Panc1 (cell line): ENCODE results near the gene NANOGP8. TPM values are rescaled to one million over a fixed set of nuclear protein-coding genes. Genes with fewer than 3 reads are reported as not detected.

ENCODE experiments used
- ATAC-seq: fragments of 200-7000 bp; cut with Tn5 transposase; 2 replicates; pipeline ENCODE4 v1.9.1; 2020; ENCODE audit warnings: mild to moderate bottlenecking, moderate library complexity
- BruUV-seq: library from RNA; stranded (reverse); fragments of 400-500 nt; replicated peaks from 2 replicates; lab custom pipeline; 2021; lab: Mats Ljungman, UMichigan
- CTCF ChIA-PET: fragments of 300-600 bp; sonication (Branson Sonifier 250); formaldehyde crosslinking; loops from one replicate; lab custom pipeline; 2022; ENCODE audit warnings: antibody characterized with exemption; lab: Charles Lee
- POLR2A ChIA-PET: fragments of 300-600 bp; sonication (Branson Sonifier 250); formaldehyde crosslinking; loops from one replicate; lab custom pipeline; 2022; ENCODE audit warnings: antibody characterized with exemption; lab: Charles Lee
- DNase-seq: peaks from one replicate; pipeline ENCODE4 v3.0.0-alpha.2; 2010; ENCODE audit warnings: low read depth, low spot score
- H3K27ac ChIP-seq: 2 replicates; pipeline ENCODE4 v1.5.1; 2011; ENCODE audit warnings: mild to moderate bottlenecking, low read length, inconsistent platforms
- H3K27me3 ChIP-seq: fragments of 200-500 bp; sonication (Bioruptor generic); 2 replicates; pipeline ENCODE4 v1.6.0; 2014; ENCODE audit warnings: low read length, inconsistent platforms; ENCODE audit not compliant: control insufficient read depth, insufficient read depth
- H3K36me3 ChIP-seq: fragments of 200-500 bp; sonication (Bioruptor generic); 2 replicates; pipeline ENCODE4 v1.5.1; 2014; ENCODE audit warnings: inconsistent platforms, mild to moderate bottlenecking, low read length, moderate library complexity; ENCODE audit not compliant: control insufficient read depth, insufficient read depth
- H3K4me1 ChIP-seq: 2 replicates; pipeline ENCODE4 v1.5.1; 2011; ENCODE audit warnings: inconsistent platforms, mild to moderate bottlenecking, low read length, moderate library complexity; ENCODE audit not compliant: control insufficient read depth, insufficient read depth
- H3K4me3 ChIP-seq, 2 experiments: 2 replicates each; pipeline ENCODE4 v1.5.1; 2011 to 2012; ENCODE audit warnings: low read depth in 2 of 2, low read length in 2 of 2, mild to moderate bottlenecking in 2 of 2, inconsistent platforms in 1 of 2, moderate library complexity in 1 of 2
- H3K9me3 ChIP-seq: fragments of 200-500 bp; sonication (Bioruptor generic); 2 replicates; pipeline ENCODE4 v1.5.1; 2014; ENCODE audit warnings: low read depth, mild to moderate bottlenecking, inconsistent platforms, low read length, moderate library complexity; ENCODE audit not compliant: control insufficient read depth, insufficient read depth
- POLR2AphosphoS5 ChIP-seq: IDR thresholded peaks from 2 replicates; pipeline ENCODE4 v1.6.1; 2012; ENCODE audit warnings: mild to moderate bottlenecking, low read depth, low read length, moderate library complexity
- REST ChIP-seq, 2 experiments: IDR thresholded peaks; 2 replicates each; pipeline ENCODE4 v1.6.1; 2011 to 2012; ENCODE audit warnings: low read depth in 2 of 2, control low read depth in 1 of 2, low read length in 1 of 2, mild to moderate bottlenecking in 1 of 2, moderate library complexity in 1 of 2; ENCODE audit not compliant: insufficient read depth in 1 of 2
- SIN3A ChIP-seq: IDR thresholded peaks from 2 replicates; pipeline ENCODE4 v1.6.1; 2012; ENCODE audit warnings: low read depth, mild to moderate bottlenecking, low read length, moderate library complexity, borderline replicate concordance; ENCODE audit not compliant: insufficient read depth
- TCF7L2 ChIP-seq: IDR thresholded peaks from 2 replicates; pipeline ENCODE4 v1.6.1; 2011; ENCODE audit warnings: mild to moderate bottlenecking, low read depth, low read length, inconsistent platforms
- in situ Hi-C: cut with HindIII; loops from 2 replicates; pipeline ENCODE4 v1.10.0; 2016; ENCODE audit warnings: low sequenced_read_pairs, low pct_unique_long_range_greater_than_20kb
- intact Hi-C: fragments of 100-400 bp; cut with micrococcal nuclease; formaldehyde crosslinking; loops from one replicate; pipeline ENCODE4 v1.10.0; 2022; ENCODE audit not compliant: unreplicated experiment
- total RNA-seq: library from RNA; stranded (reverse); gene quantifications from one replicate; pipeline ENCODE4 v1.2.1, GENCODE V29; 2021; ENCODE audit not compliant: unreplicated experiment
- TF ChIP-seq, protein P1 (sequence below): fragments of 450-650 bp; IDR thresholded peaks from 2 replicates; pipeline ENCODE4 v1.5.1; 2017; ENCODE audit warnings: mild to moderate bottlenecking

Gene NANOGP8
- total RNA-seq, 1 experiment from 2014 or later, result not detected

- intact Hi-C loops, result no loop called here
- H3K36me3 ChIP-seq, result no peaks in the 10 kb centered on the region
- CTCF ChIA-PET, result no interaction called here
- DNase-seq, result no peak
- no peak overlapping the region for H3K27ac ChIP-seq
- H3K27me3 ChIP-seq, result no peaks in the 10 kb centered on the region
- TF ChIP-seq POLR2AphosphoS5 (no peak), REST (IDR thresholded peaks at IDR 0.05; ENCODE audit: insufficient read depth in 1 of 2, low read depth in 2 of 2, low read length in 1 of 2) (no peak)
- TF ChIP-seq, protein P1, sequence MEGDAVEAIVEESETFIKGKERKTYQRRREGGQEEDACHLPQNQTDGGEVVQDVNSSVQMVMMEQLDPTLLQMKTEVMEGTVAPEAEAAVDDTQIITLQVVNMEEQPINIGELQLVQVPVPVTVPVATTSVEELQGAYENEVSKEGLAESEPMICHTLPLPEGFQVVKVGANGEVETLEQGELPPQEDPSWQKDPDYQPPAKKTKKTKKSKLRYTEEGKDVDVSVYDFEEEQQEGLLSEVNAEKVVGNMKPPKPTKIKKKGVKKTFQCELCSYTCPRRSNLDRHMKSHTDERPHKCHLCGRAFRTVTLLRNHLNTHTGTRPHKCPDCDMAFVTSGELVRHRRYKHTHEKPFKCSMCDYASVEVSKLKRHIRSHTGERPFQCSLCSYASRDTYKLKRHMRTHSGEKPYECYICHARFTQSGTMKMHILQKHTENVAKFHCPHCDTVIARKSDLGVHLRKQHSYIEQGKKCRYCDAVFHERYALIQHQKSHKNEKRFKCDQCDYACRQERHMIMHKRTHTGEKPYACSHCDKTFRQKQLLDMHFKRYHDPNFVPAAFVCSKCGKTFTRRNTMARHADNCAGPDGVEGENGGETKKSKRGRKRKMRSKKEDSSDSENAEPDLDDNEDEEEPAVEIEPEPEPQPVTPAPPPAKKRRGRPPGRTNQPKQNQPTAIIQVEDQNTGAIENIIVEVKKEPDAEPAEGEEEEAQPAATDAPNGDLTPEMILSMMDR, result no peak
- H3K9me3 ChIP-seq, result no peaks in the 10 kb centered on the region
- POLR2A ChIA-PET, result no interaction called here
- BruUV-seq, result no TSS peak
- no peak overlapping the region for H3K4me3 ChIP-seq
- in situ Hi-C loops, result no loop called here
- no peaks in the 10 kb centered on the region for H3K4me1 ChIP-seq
- no peak for ATAC-seq
These were observed 7.8 kb upstream of the NANOGP8 start for GRCh38 chr15:35092846-35093245.

GRCh38 chr15:35092311-35092710 lies 7.2 kb upstream of the NANOGP8 start:
- ChIA-PET CTCF (no interaction called here), POLR2A (no interaction called here)
- H3K36me3 ChIP-seq, result no peaks in the 10 kb centered on the region
- H3K9me3 ChIP-seq, result no peaks in the 10 kb centered on the region
- ATAC-seq (no peak), DNase-seq (no peak)
- in situ Hi-C loops, result no loop called here
- no peaks in the 10 kb centered on the region for H3K4me1 ChIP-seq
- no peak overlapping the region for H3K4me3 ChIP-seq
- H3K27ac ChIP-seq, result no peak overlapping the region
- TF ChIP-seq POLR2AphosphoS5 (no peak), SIN3A (no peak), REST (IDR thresholded peaks at IDR 0.05; ENCODE audit: insufficient read depth in 1 of 2, low read depth in 2 of 2, low read length in 1 of 2) (no peak), TCF7L2 (no peak)
- TF ChIP-seq, protein P1, result no peak
- H3K27me3 ChIP-seq, result no peaks in the 10 kb centered on the region
- intact Hi-C loops, result no loop called here
- no TSS peak for BruUV-seq
